ENCODE measurements around the gene STK17B. TPM values are rescaled to one million over a fixed set of nuclear protein-coding genes. Genes with fewer than 3 reads are reported as not detected.
A peak's percentile ranks its signal among the peaks of the same experiment; 100 is the strongest.
"Not testable (repeated sequence)": the region's sequence is repeated elsewhere in the genome, so short reads cannot be mapped to it uniquely, and the experiment has no call there.

Gene STK17B
- total RNA-seq, 1 donor from 2014 or later, result 54.0 TPM

DNA sequence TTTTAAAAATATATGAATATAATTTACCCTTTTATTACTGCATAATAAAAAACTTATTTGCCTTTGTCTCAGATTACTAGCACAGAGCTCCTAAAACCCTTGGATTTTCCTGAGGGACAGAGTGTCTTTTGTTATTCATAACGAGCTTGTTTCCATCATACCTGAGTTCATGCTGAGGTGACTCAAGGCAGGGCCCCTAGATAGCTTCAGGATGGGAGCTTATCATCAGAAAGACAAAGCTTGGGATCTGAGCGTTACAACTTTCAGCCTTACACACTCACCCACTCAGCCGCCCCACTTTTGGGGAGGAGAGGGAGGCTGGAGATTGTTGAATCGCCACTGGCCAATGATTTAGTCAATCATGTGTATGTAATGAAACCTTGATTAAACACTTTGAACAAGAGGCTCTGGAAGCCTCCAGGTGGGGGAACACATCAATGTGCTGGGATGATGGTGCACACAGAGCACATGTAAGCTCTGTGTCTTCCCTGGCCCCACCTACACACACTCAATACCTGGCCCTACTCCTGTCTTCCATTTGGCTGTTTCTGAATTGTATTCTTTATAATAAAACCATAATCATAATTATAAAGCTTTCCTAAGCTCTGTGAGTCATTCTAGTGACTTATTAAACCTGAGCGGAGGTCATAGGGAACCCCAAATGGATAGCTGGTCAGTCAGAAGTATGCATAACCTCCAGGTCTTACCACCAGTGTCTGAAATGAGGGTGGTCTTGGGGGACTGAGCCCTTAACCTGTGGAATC is 74.2 kb downstream of the STK17B start:
- peaks cover 8% of the 10 kb centered on the region for H3K4me1 ChIP-seq
- no peaks in the 10 kb centered on the region for H3K36me3 ChIP-seq
- H3K4me3 ChIP-seq, result no peak overlapping the region
- no peaks in the 10 kb centered on the region for H3K9me3 ChIP-seq
- H3K27ac ChIP-seq, result no peak overlapping the region
- no peak for ATAC-seq
- H3K27me3 ChIP-seq (ENCODE audit: low read depth), result no peaks in the 10 kb centered on the region
- TF ChIP-seq, protein P1, sequence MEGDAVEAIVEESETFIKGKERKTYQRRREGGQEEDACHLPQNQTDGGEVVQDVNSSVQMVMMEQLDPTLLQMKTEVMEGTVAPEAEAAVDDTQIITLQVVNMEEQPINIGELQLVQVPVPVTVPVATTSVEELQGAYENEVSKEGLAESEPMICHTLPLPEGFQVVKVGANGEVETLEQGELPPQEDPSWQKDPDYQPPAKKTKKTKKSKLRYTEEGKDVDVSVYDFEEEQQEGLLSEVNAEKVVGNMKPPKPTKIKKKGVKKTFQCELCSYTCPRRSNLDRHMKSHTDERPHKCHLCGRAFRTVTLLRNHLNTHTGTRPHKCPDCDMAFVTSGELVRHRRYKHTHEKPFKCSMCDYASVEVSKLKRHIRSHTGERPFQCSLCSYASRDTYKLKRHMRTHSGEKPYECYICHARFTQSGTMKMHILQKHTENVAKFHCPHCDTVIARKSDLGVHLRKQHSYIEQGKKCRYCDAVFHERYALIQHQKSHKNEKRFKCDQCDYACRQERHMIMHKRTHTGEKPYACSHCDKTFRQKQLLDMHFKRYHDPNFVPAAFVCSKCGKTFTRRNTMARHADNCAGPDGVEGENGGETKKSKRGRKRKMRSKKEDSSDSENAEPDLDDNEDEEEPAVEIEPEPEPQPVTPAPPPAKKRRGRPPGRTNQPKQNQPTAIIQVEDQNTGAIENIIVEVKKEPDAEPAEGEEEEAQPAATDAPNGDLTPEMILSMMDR (IDR thresholded peaks at IDR 0.05), result no peak
- no peak for DNase-seq
- intact Hi-C loops (cut with DNase I), result no loop called here

DNA sequence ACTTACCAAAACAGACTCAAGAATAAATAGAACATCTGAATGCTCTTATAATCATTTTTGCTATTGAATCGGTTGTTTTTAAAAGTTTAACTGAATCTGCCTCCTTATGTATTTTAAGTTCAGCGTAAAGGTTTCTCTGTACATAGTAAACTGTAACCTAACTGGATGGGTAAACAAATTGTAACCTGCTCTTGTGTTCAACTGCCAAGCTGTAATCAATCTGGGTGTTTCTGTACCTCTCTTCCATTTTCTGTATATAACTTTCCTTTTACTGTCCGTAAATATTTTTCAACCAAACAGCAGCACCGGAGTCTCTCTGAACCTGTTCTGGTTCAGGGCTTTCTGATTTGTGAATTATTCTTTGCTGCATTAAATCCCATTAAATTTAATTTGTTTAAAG is 75.1 kb downstream of the STK17B start:
- no peak overlapping the region for H3K4me3 ChIP-seq
- no peak for ATAC-seq
- intact Hi-C loops (cut with DNase I), result no loop called here
- no peaks in the 10 kb centered on the region for H3K36me3 ChIP-seq
- H3K27me3 ChIP-seq (ENCODE audit: low read depth), result no peaks in the 10 kb centered on the region
- no peak for DNase-seq
- TF ChIP-seq, protein P1 (IDR thresholded peaks at IDR 0.05), result no peak
- peaks cover 3% of the 10 kb centered on the region for H3K4me1 ChIP-seq
- H3K27ac ChIP-seq, result no peak overlapping the region
- H3K9me3 ChIP-seq, result no peaks in the 10 kb centered on the region

DNA sequence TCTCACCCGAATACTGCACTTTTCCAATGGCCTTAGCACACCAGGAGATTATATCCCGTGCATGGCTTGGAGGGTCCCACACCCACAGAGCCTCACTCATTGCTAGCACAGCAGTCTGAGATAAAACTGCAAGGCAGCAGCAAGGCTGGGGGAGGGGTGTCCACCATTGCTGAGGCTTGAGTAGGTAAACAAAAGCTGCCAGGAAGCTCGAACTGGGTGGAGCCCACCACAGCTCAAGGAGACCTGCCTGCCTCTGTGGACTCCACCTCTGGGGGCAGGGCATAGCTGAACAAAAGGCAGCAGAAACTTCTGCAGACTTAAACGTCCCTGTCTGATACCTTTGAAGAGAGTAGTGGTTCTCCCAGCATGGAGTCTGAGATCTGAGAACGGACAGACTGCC is 81.9 kb downstream of the STK17B start:
- H3K4me1 ChIP-seq; ATAC-seq; H3K27me3 ChIP-seq (ENCODE audit: low read depth); H3K9me3 ChIP-seq; DNase-seq; H3K4me3 ChIP-seq; H3K36me3 ChIP-seq; H3K27ac ChIP-seq; intact Hi-C loops (cut with DNase I): not testable (repeated sequence)

DNA sequence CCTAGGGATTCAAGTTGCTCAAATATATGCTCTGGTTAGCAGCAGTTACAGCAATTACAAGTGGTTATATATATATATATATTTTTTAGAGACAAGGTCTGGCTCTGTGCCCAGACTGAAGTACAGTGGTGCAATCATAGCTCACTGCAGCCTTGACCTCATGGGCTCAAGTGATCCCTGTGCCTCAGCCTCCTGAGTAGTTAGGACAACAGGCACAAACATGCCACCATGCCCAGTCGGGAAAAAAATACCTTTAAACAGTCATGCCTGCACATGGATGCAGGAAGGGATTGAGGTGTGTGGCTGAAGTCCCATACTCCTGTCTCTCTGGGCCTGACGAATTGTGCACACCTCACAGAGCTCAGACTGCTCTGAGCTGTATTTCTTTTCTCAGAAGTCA is 83.2 kb downstream of the STK17B start:
- Histone ChIP-seq H3K36me3 (no peaks in the 10 kb centered on the region), H3K9me3 (no peaks in the 10 kb centered on the region), H3K27ac (no peak overlapping the region), H3K4me3 (no peak overlapping the region), H3K27me3 (ENCODE audit: low read depth) (no peaks in the 10 kb centered on the region), H3K4me1 (no peaks in the 10 kb centered on the region)
- peak; percentile 42 to 78 for ATAC-seq
- DNase-seq, result no peak
- intact Hi-C loops (cut with DNase I), result no loop called here
- TF ChIP-seq, protein P1 (IDR thresholded peaks at IDR 0.05), result no peak

DNA sequence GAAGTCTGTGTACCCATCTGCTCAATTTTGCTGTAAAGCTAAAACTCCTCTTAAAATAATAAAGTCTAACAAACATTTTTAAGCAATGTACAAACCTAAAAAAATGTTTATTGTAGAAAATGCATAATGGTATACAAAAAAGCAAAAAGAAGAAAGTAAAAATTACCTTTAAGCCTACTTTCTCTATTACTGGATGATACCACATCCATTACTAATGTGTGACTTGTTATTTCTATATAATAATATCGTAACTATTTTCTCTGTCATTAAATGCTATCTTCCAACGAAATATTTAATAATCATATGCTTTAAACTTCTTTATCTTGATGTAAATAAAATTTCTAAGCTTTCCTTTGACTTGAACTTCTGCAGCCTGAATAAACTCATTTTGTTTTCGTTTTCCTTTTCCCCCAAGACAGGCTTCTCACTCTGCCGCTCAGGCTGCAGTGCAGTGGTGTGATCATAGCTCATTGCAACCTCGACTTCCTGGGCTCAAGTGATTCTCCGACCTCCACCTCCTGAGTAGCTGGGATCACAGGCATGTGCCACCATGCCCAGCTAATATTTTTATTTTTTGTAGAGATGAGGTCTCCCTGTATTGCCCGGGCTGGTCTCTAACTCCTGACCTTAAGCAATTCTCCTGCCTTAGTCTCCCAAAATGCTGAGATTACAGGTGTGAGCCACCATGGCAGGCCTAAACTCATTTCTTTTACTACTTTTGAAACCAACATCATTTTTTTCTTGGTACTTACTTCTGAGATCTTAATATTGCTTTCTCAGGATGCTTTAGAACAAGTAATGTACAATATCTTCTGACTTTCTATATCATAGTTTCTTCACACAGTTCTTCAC is 84.6 kb downstream of the STK17B start:
- TF ChIP-seq, protein P1 (IDR thresholded peaks at IDR 0.05), result no peak
- H3K9me3 ChIP-seq, result no peaks in the 10 kb centered on the region
- H3K27me3 ChIP-seq (ENCODE audit: low read depth), result no peaks in the 10 kb centered on the region
- H3K36me3 ChIP-seq, result no peaks in the 10 kb centered on the region
- H3K4me1 ChIP-seq, result no peaks in the 10 kb centered on the region
- no peak for ATAC-seq
- no peak overlapping the region for H3K27ac ChIP-seq
- DNase-seq, result no peak
- no peak overlapping the region for H3K4me3 ChIP-seq
- intact Hi-C loops (cut with DNase I), result no loop called here

DNA sequence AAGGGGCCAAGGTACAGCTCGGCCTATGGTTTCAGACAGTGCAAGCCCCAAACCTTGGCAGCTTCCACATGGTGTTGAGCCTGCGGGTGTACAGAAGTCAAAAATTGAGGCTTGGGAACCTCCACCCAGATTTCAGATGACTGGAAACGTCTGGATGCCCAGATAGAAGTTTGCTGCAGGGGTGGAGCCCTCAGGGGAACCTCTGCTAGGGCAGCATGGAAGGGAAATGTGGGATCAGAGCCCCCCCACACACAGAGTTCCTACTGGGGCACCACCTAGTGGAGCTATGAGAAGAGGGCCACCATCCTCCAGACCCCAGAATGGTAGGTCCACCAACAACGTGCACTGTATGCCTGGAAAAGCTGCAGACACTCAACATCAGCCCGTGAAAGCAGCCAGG is 87.8 kb downstream of the STK17B start:
- Histone ChIP-seq H3K4me1 (peaks cover 4% of the 10 kb centered on the region), H3K36me3 (no peaks in the 10 kb centered on the region), H3K4me3 (no peak overlapping the region), H3K27ac (no peak overlapping the region), H3K27me3 (ENCODE audit: low read depth) (no peaks in the 10 kb centered on the region), H3K9me3 (no peaks in the 10 kb centered on the region)
- no peak for DNase-seq
- intact Hi-C loops (cut with DNase I), result no loop called here
- TF ChIP-seq, protein P1 (IDR thresholded peaks at IDR 0.05), result no peak
- no peak for ATAC-seq
